HG03139 (cell line): Measurements from ENCODE around the gene HPSE2.
"Not testable (repeated sequence)": the region's sequence is repeated elsewhere in the genome, so short reads cannot be mapped to it uniquely, and the experiment has no call there.

Experiments
- ATAC-seq: cut with Tn5 transposase; IDR thresholded peaks from one replicate; pipeline ENCODE4 v1.9.1; 2021; ENCODE audit not compliant: unreplicated experiment

Gene HPSE2

GRCh38 chr10:99008054-99008453 is 227.6 kb downstream of the HPSE2 start:
- ATAC-seq = no peak

GRCh38 chr10:99007457-99007856 is 228.2 kb downstream of the HPSE2 start:
- ATAC-seq = no peak

GRCh38 chr10:99005254-99005653 is 230.4 kb downstream of the HPSE2 start:
- ATAC-seq = no peak

- ATAC-seq = no peak
Observed at GRCh38 chr10:99004738-99005137, 230.9 kb downstream of the HPSE2 start.

- ATAC-seq = no peak
Observed at GRCh38 chr10:99002392-99002791, 233.3 kb downstream of the HPSE2 start.

- ATAC-seq = no peak
Observed at GRCh38 chr10:98997596-98997995, 238.1 kb downstream of the HPSE2 start.

- no peak for ATAC-seq
Observed at GRCh38 chr10:98994030-98994429, 241.6 kb downstream of the HPSE2 start.

GRCh38 chr10:98983751-98984150 is 251.9 kb downstream of the HPSE2 start:
- not testable (repeated sequence) for ATAC-seq

GRCh38 chr10:98980353-98980752 is 255.3 kb downstream of the HPSE2 start:
- ATAC-seq = no peak

GRCh38 chr10:98971464-98971863 is 264.2 kb downstream of the HPSE2 start:
- ATAC-seq = no peak

- no peak for ATAC-seq
Observed at GRCh38 chr10:98967601-98968000, 268.1 kb downstream of the HPSE2 start.

GRCh38 chr10:98963608-98964007 is 272.0 kb downstream of the HPSE2 start:
- ATAC-seq = no peak

GRCh38 chr10:98959379-98959778 is 276.3 kb downstream of the HPSE2 start:
- no peak for ATAC-seq

- ATAC-seq = no peak
Observed at GRCh38 chr10:98957801-98958200, 277.9 kb downstream of the HPSE2 start.

GRCh38 chr10:98956576-98957260 is 278.9 kb downstream of the HPSE2 start:
- ATAC-seq = no peak

GRCh38 chr10:98953251-98953650 is 282.4 kb downstream of the HPSE2 start:
- no peak for ATAC-seq

- no peak for ATAC-seq
Observed at GRCh38 chr10:98951269-98952000, 284.2 kb downstream of the HPSE2 start.

- no peak for ATAC-seq
Observed at GRCh38 chr10:98950106-98950505, 285.5 kb downstream of the HPSE2 start.

- no peak for ATAC-seq
Observed at GRCh38 chr10:98949306-98949705, 286.3 kb downstream of the HPSE2 start.

GRCh38 chr10:98943681-98944080 is 292.0 kb downstream of the HPSE2 start:
- no peak for ATAC-seq

- no peak for ATAC-seq
Observed at GRCh38 chr10:98929709-98930108, 305.9 kb downstream of the HPSE2 start.

- no peak for ATAC-seq
Observed at GRCh38 chr10:98925651-98926050, 310.0 kb downstream of the HPSE2 start.

- ATAC-seq = no peak
Observed at GRCh38 chr10:98924526-98924925, 311.1 kb downstream of the HPSE2 start.
